Thymus (tissue), 11 donors: ENCODE data around the gene ANKS1A. TPM values are rescaled to one million over a fixed set of nuclear protein-coding genes. Genes with fewer than 3 reads are reported as not detected.
A peak's percentile ranks its signal among the peaks of the same experiment; 100 is the strongest.

Source experiments
- DNase-seq, 9 donors: peaks; one replicate each; pipeline ENCODE4 v3.0.0-alpha.2; 2013; ENCODE audit warnings: low spot score in 9 of 9, low read depth in 6 of 9, missing footprints in 1 of 9
- H3K27ac ChIP-seq, 2 donors: one replicate each; pipeline ENCODE4 v1.5.1; 2013; ENCODE audit warnings: control low read depth in 1 of 2, low read depth in 1 of 2, low read length in 1 of 2, mild to moderate bottlenecking in 1 of 2, moderate library complexity in 1 of 2
- H3K27me3 ChIP-seq, 2 donors: one replicate each; pipeline ENCODE4 v1.5.1; 2013; ENCODE audit warnings: low read length in 1 of 2; ENCODE audit not compliant: control insufficient read depth in 2 of 2, insufficient read depth in 1 of 2
- H3K36me3 ChIP-seq, 2 donors: one replicate each; pipeline ENCODE4 v1.5.1; 2013; ENCODE audit warnings: low read length in 1 of 2, mild to moderate bottlenecking in 1 of 2, moderate library complexity in 1 of 2; ENCODE audit not compliant: control insufficient read depth in 2 of 2, insufficient read depth in 2 of 2
- H3K4me1 ChIP-seq, 2 donors: one replicate each; pipeline ENCODE4 v1.5.1; 2013; ENCODE audit warnings: low read length in 2 of 2; ENCODE audit not compliant: control insufficient read depth in 2 of 2, insufficient read depth in 2 of 2
- H3K4me3 ChIP-seq, 2 donors: one replicate each; pipeline ENCODE4 v1.5.1; 2013; ENCODE audit warnings: low read length in 2 of 2, control low read depth in 1 of 2, mild to moderate bottlenecking in 1 of 2
- H3K9me3 ChIP-seq, 2 donors: one replicate each; pipeline ENCODE4 v1.5.1; 2013; ENCODE audit warnings: low read length in 1 of 2, mild to moderate bottlenecking in 1 of 2; ENCODE audit not compliant: control insufficient read depth in 2 of 2, insufficient read depth in 1 of 2
- WGBS: extraction: QIAGEN DNeasy Blood & Tissue Kit; methylation state at CpG from one replicate; pipeline ENCODE4 v1.1.7; 2013; 5-methylcytosine and 5-hydroxymethylcytosine counted together
- polyA plus RNA-seq: library from polyadenylated mRNA; stranded (reverse); fragments of 200-250 nt; gene quantifications from one replicate; pipeline ENCODE4 v1.2.3, GENCODE V29; 2013
- total RNA-seq: library from RNA; stranded (reverse); fragments of 120-200 nt; gene quantifications from one replicate; pipeline ENCODE4 v1.2.4, GENCODE V29; 2013
- donor health status: healthy.

Gene ANKS1A
- total and polyA plus RNA-seq, 2 donors = 6.9 to 7.7 TPM

DNA sequence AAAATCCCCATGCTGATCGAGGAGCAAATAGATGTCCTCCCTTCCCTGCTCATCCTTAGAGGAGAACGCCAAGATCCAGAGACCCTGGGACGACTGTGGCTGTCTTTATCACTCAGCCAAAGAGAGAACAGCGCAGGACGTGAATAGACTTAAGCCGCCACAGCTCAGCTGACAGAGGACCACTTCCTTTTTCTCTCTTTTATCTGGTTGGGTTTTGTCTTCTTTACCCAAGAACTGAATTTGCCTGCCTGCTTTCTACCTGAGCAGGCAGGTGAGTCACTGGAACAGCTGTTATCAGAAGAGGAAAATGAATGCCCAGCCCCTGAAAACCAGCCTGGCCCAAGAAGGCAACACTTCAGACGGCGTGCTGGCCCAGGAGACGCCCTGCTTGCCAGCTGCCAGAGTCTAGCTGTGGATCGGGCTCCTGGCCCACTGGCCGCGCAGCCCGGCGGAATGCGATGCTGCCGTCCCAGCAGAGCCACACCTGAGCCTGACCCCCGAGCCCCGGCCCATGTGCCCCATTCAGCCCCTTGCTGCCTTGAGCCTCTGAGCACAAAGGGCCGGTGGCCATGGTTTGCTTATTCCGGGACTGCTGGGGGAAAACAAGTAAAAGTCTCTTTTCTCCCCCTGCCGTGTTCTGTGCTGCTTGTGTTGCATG, 169.9 kb downstream of the ANKS1A start:
- peak in 1 of 9 donors; percentile 42 for DNase-seq
- H3K27me3 ChIP-seq = no peaks in the 10 kb centered on the region
- H3K36me3 ChIP-seq = peaks cover 6 to 13% of the 10 kb centered on the region in 2 donors
- no peak overlapping the region for H3K4me3 ChIP-seq
- H3K4me1 ChIP-seq = peaks cover 13 to 36% of the 10 kb centered on the region in 2 donors
- WGBS = 83% methylated on average over 21 of the region's 21 CpGs
- H3K9me3 ChIP-seq = no peaks in the 10 kb centered on the region
- no peak overlapping the region for H3K27ac ChIP-seq

DNA sequence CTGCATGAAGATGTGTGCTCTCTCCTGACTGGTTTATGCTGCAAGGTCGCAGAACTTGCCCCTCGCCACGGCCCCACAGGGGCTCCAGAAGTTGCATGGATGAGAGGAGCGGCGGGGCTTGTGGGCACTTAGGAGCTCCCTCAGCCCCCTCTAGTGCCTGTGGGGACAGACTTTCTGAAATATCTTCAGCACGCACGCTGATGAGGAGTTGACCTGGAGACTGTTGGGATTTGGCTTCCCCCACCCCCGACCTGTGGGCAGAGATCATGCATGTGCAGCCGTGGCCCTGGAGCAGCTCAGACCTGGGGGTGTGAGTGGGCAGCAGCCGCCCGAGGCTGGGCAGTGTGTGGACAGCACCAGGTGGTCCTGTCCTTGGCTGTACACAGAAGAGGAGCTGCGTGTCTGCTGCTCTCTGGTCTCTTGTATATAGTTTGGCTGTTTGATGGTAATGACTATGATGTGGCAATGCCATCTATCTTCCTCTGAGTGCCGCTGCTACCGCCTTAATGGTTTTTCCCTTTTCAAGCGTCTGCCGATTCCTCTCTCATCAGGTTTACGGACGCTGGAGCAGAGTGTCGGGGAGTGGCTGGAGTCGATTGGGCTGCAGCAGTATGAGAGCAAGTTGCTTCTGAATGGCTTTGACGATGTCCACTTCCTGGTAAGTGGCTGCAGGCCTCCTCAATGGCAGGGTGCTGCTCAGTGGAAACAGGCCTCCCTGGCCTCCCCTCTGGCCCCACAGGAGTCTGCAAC, 170.7 kb downstream of the ANKS1A start:
- no peaks in the 10 kb centered on the region for H3K27me3 ChIP-seq
- no peaks in the 10 kb centered on the region for H3K9me3 ChIP-seq
- WGBS = 97% methylated on average over 21 of the region's 21 CpGs
- DNase-seq = no peak
- H3K27ac ChIP-seq = no peak overlapping the region
- no peak overlapping the region for H3K4me3 ChIP-seq
- peaks cover 6 to 12% of the 10 kb centered on the region in 2 donors for H3K36me3 ChIP-seq
- H3K4me1 ChIP-seq = peaks cover 13 to 40% of the 10 kb centered on the region in 2 donors

DNA sequence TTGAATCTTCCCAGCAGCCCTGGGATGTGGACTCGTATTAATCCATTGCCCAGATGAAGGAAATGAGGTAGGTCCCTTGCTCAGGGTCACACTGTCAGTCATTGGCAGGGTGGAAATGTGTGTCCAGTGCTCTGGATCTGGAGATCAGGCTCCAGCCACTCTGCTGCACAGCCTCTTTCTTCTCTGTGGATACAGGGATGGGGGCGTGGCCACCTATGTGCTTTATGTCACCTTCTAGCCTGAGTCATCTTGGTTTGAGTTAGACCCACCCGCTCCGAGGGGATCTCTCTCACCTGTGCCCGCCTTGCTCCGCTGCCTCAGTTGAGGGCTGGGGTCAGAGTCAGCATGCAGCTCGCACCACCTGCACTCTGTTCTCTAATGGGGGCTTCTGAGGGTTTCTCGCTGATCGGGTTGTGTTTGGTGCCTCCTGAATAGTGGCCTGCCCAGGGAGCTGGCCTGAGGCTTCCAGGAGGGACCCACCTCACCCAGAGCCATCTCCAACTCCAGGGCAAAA, 172.1 kb downstream of the ANKS1A start:
- Histone ChIP-seq H3K9me3 (no peaks in the 10 kb centered on the region), H3K4me3 (no peak overlapping the region), H3K27ac (no peak overlapping the region), H3K27me3 (no peaks in the 10 kb centered on the region), H3K4me1 (peaks cover 13 to 40% of the 10 kb centered on the region in 2 donors), H3K36me3 (peaks cover 9 to 15% of the 10 kb centered on the region in 2 donors)
- 98% methylated on average over 9 of the region's 9 CpGs for WGBS
- no peak for DNase-seq

DNA sequence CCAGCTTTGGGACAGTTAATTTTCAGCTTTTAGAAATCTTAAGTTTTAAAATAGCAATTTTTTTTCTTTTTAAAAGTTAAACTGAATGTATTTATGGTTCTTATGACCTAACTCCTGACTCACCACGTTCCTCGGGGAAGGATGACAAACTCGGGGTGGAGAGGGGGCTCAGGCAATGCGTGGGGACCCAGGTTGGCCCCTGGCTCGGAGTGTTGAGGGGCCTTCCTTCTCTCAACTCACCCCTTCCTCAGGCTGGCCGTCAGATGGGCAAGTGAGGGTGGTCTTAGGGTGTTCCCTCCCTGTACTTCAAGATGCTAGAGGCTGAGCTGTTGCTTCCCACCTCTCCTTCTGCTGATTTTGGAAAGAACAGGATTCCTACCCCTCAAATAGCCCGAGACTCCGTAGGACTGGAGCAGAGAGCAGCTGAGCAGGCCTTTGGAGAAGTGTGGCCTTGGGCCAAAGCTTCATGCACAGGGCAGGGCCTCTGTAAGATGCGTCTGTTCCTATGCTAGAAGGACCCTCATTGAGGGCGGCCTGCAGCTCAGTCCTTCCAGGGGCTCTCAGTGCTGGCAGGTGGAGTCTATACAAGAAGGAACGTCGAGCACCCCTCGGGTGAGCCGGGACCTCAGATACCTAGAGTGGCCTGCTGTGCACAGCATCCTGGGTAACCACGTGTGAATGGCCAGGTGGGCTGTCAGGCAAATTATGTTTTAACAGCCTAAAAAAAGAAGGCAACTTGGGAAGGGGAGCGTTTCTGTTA, 172.8 kb downstream of the ANKS1A start:
- H3K27ac ChIP-seq = no peak overlapping the region
- H3K36me3 ChIP-seq = peaks cover 12 to 22% of the 10 kb centered on the region in 2 donors
- no peaks in the 10 kb centered on the region for H3K27me3 ChIP-seq
- no peak overlapping the region for H3K4me3 ChIP-seq
- no peak for DNase-seq
- H3K9me3 ChIP-seq = no peaks in the 10 kb centered on the region
- 97% methylated on average over 16 of the region's 16 CpGs for WGBS
- H3K4me1 ChIP-seq = peaks cover 13 to 40% of the 10 kb centered on the region in 2 donors

DNA sequence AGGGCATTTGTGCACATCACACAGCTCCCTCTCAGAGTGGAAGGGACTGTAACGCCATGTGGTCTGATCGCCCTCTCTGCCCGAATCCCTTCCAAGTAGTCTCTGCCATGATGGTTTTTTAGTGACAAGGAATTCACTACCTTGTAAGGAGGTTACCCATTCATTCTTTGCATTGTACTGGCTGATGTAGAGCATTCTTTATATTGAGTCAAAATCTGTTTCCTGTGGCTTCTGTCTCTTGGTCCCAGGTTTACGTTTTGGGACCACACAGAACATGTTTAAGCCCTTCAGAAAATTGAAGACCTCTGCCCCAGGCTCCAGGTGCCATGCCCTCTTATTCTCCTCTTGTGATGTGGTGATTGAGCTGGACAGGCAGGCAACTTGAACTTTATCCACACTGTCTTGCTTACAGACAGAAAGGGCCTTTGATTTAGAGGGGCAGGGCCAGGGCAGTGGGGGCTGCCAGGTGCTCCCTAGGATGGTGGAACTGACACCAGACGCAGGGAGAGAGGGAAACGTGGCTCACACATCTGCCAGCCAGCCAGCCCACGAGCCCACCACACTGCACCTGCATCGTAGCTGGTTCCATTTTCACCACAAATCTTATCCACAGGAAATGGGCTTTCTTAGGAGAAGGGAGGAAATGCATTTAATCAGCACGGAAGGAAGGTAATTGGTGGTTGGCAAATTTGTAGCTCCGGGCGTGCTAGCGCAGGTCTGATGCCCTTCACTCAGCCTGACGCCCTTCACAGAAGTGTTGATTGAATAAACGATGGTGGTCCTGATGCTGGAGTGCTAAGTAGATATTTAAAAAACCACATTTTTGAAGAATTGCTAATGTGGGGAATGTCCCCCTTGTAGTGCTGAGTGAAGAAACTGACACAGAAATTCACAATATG, 173.9 kb downstream of the ANKS1A start:
- Histone ChIP-seq H3K9me3 (no peaks in the 10 kb centered on the region), H3K4me1 (peaks cover 13 to 40% of the 10 kb centered on the region in 2 donors), H3K27ac (no peak overlapping the region), H3K27me3 (no peaks in the 10 kb centered on the region), H3K36me3 (peaks cover 12 to 23% of the 10 kb centered on the region in 2 donors), H3K4me3 (no peak overlapping the region)
- DNase-seq = peak in 2 of 9 donors; percentile 31 to 55
- 27% methylated on average over 14 of the region's 14 CpGs for WGBS

DNA sequence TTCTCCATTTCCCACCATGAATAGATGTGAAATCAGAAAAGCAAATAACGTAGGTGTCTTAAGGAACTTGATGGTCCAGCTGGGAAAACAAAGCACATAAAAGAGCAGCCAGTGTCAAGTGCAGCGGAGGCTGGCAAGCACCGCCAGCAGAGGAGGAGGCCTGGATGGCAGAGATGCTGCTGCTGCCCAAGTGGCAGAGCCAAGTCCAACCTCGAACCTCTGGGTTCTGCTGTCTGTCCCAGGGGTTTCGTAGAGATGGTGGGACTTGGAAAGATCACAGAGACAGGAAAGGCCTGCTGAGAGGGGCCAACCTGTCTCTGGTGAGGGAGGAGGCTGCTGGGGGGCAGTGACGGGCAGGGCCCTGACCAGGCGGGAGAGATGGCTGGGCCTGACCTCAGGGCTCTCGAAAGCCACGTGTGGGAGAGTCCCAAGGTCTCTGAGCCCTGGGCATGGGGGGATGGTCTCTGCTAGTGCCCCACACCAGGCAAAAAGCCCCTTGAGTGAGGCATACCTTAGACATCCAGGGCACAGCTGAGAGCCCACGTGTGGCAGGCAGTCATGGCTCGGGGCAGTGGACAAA, 174.7 kb downstream of the ANKS1A start:
- 90% methylated on average over 11 of the region's 11 CpGs for WGBS
- Histone ChIP-seq H3K4me3 (no peak overlapping the region), H3K27me3 (no peaks in the 10 kb centered on the region), H3K4me1 (peaks cover 13 to 34% of the 10 kb centered on the region in 2 donors), H3K9me3 (no peaks in the 10 kb centered on the region), H3K27ac (no peak overlapping the region), H3K36me3 (peaks cover 14 to 23% of the 10 kb centered on the region in 2 donors)
- no peak for DNase-seq

DNA sequence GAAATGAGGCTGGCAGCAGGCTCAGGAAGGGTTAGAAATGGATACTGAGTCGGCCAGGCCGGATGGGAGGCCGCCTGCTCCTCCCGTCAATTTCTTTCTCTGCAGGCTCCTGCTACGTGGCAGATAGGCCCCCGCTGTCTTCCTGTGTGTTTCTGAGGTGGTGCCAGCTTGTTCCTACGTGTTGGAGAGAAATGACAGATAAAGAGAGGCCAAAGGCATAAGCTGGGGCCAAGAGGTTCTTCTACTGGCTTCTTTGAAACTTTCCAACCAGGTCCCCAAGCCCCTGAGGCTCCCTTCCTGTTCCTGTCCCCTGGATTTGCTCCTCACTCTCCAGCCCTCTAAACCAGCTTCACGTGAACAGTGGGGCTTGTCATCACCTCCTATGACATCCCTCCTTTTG, 175.2 kb downstream of the ANKS1A start:
- DNase-seq = no peak
- 88% methylated on average over 8 of the region's 8 CpGs for WGBS
- H3K4me3 ChIP-seq = no peak overlapping the region
- H3K9me3 ChIP-seq = no peaks in the 10 kb centered on the region
- peaks cover 9 to 29% of the 10 kb centered on the region in 2 donors for H3K4me1 ChIP-seq
- no peaks in the 10 kb centered on the region for H3K27me3 ChIP-seq
- H3K36me3 ChIP-seq = peaks cover 14 to 26% of the 10 kb centered on the region in 2 donors
- H3K27ac ChIP-seq = no peak overlapping the region

DNA sequence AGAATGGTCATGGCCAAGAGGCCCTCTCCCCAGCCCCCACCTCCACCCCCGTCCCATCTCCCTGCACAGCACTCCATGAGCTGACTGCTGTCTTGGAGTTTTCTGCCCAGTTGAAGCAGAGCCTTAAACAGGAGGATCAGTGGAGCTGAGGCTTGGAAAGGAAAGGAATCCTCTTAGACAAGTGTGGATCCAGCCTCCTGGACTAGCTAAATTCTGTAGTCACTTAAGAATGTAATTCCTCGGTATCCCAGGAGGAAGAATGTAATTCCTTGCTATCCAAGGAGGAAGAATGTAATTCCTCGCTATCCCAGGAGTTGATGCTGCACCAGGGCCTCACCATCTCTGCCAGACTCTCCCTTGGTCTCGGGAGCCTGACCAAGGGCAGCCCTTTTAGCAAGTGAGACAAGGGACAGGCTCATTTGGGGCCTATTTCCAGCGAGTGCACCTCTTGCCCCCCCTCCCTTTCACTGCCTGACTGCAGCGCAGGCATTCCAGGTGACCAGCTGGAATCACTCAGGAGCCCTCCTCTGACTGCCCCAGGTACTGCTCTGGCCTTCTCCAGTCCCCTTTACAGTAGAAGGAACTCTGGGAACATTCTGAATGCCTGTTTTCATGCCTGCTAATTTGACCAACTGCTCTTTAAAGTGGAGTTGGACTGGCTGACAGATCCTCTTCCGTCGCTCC, 175.8 kb downstream of the ANKS1A start:
- H3K27ac ChIP-seq = no peak overlapping the region
- DNase-seq = no peak
- no peak overlapping the region for H3K4me3 ChIP-seq
- H3K27me3 ChIP-seq = no peaks in the 10 kb centered on the region
- H3K36me3 ChIP-seq = peaks cover 14 to 25% of the 10 kb centered on the region in 2 donors
- H3K4me1 ChIP-seq = peaks cover 9 to 25% of the 10 kb centered on the region in 2 donors
- H3K9me3 ChIP-seq = no peaks in the 10 kb centered on the region
- 99% methylated on average over 8 of the region's 8 CpGs for WGBS
